ENCODE results near the gene XKR3.

XKR3 gene

GRCh38 chr22:16845465-16845864 lies 20.3 kb upstream of the XKR3 start:
- H3K27ac ChIP-seq, result no peak overlapping the region
- ChIA-PET POLR2A (ENCODE audit: low non-redundant PET) (no interaction called here), CTCF (no interaction called here)
- no peak for TF ChIP-seq CTCF (conservative IDR thresholded peaks at IDR 0.05; ENCODE audit: low read depth)
- no peak for DNase-seq (ENCODE audit: low spot score)

DNA sequence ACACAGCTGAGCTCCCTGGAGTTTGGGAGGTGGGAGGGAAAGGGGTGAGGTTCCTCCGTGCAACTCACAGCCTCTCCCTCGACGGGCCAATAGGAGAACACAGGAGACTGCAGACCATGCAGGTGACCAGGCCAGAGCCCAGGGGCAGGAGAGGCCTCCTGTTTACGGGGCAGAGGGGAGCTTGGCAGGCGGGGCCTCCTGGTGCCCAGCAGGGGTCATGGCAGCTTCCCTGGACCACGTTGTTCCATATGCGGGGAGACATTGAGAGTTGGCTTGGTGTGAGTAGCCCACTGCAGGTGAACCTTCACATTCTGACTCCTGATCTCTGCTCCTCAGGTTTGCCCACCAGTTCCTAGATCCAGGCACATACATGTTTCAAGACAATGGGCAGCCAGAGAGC lies 19.3 kb upstream of the XKR3 start:
- no peak for TF ChIP-seq CTCF (conservative IDR thresholded peaks at IDR 0.05; ENCODE audit: low read depth)
- DNase-seq (ENCODE audit: low spot score), result no peak
- CTCF ChIA-PET, result interaction anchor here (0.6 kb wide), 1 partner anchor 136 kb away, joined by 3 read pairs; no protein-coding TSS in a partner anchor
- H3K27ac ChIP-seq, result no peak overlapping the region
- POLR2A ChIA-PET (ENCODE audit: low non-redundant PET), result no interaction called here

DNA sequence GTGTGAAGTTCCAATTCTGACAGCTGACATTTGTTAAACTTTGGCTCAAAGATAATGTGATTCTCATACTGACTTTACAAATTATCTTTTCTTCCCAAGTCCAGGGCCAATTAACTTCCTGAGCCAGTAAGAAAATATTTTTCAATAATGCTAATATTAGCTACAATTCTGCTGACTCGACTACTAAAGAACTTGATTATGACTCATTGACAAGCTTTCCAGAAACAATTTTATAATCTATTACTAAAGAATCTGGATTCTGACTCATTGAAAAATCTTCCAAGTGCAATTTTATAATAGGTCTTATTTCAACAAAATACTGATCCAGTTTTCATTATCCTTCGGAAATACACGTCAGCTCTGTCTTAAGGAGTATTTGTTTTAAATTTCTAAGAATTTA lies 12.9 kb upstream of the XKR3 start:
- CTCF ChIA-PET, result no interaction called here
- POLR2A ChIA-PET (ENCODE audit: low non-redundant PET), result no interaction called here
- no peak for DNase-seq (ENCODE audit: low spot score)
- no peak overlapping the region for H3K27ac ChIP-seq
- TF ChIP-seq CTCF (conservative IDR thresholded peaks at IDR 0.05; ENCODE audit: low read depth), result no peak

DNA sequence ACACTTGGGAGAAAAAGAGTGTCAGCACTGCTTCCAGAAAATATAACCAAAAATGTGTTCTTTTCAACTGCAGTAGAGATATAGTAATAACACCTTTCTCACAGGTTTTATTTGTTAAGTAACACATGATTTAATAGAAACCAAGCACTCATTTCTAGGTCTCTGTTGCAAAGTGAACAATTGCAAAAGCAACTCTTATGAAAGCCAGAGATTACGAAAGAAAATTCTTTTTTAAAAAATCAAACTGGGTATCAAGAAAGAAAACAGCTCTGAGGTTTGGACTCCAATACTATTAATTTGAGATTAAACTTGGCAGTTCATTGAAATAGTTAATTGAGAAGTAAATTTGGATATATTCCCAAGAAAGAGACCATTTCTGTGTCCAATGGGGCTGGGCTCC lies 9.8 kb upstream of the XKR3 start:
- ChIA-PET CTCF (no interaction called here), POLR2A (ENCODE audit: low non-redundant PET) (no interaction called here)
- no peak for DNase-seq (ENCODE audit: low spot score)
- H3K27ac ChIP-seq, result no peak overlapping the region
- no peak for TF ChIP-seq CTCF (conservative IDR thresholded peaks at IDR 0.05; ENCODE audit: low read depth)

GRCh38 chr22:16831257-16831656 lies 6.0 kb upstream of the XKR3 start:
- CTCF ChIA-PET, result no interaction called here
- TF ChIP-seq CTCF (conservative IDR thresholded peaks at IDR 0.05; ENCODE audit: low read depth), result no peak
- POLR2A ChIA-PET (ENCODE audit: low non-redundant PET), result no interaction called here
- no peak for DNase-seq (ENCODE audit: low spot score)
- H3K27ac ChIP-seq, result no peak overlapping the region

- no peak for DNase-seq (ENCODE audit: low spot score)
- ChIA-PET POLR2A (ENCODE audit: low non-redundant PET) (no interaction called here), CTCF (no interaction called here)
- no peak overlapping the region for H3K27ac ChIP-seq
- no peak for TF ChIP-seq CTCF (conservative IDR thresholded peaks at IDR 0.05; ENCODE audit: low read depth)
Measured at GRCh38 chr22:16829985-16830384, 4.8 kb upstream of the XKR3 start.

- ChIA-PET CTCF (no interaction called here), POLR2A (ENCODE audit: low non-redundant PET) (no interaction called here)
- TF ChIP-seq CTCF (conservative IDR thresholded peaks at IDR 0.05; ENCODE audit: low read depth), result no peak
- H3K27ac ChIP-seq, result no peak overlapping the region
- DNase-seq (ENCODE audit: low spot score), result no peak
Measured at GRCh38 chr22:16828876-16829275, 3.7 kb upstream of the XKR3 start.
